Stimulated activated CD8-positive, alpha-beta memory T cell treated with anti-CD3 and anti-CD28 coated beads, Interleukin-7, amount 100 ng/mL, for 4 hours (primary cell): ENCODE measurements around the gene TNKS1BP1.

Experiments used
- DNase-seq, 2 donors: peaks; one replicate each; pipeline ENCODE4 v3.0.0-alpha.2; 2020; ENCODE audit warnings: low read depth in 2 of 2

The TNKS1BP1 gene

DNA sequence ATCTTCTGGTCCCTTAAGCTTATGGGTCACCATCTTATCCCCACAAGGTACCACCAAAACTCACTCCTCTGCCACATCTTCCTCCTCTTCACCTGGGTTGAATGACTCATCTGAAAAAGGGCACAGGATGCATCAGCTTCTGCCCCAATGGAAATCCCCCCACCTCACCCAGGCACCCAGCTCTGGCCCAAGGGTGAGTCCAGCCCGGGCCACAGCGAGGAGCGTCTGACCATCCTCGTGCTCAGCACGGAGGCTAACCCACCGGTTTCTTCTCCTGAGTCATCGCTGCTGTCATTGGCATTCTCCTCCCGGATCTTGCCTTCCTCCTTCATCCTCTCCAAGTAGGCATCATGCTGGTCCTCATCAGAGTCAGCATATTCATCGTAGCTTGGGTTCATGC lies 5.3 kb upstream of the TNKS1BP1 start:
- no peak for DNase-seq

DNA sequence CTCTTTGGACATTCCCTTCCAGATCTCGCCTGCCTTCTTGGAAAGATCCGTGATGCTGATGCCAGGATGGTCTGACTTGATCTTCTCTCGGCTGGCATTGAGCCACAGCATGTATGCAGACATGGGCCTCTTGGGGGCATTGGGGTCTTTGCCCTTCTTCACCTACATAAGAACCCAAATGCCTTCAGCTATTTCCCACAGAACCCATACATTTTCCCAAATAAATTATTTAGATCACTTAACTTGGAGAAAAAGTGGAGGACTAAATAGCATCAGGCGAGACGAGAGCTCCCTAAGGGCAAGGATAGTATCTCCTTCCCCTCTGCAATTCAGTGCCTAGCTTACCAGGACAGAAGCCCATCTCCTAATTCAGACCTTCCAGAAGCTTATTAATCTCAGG lies 3.0 kb upstream of the TNKS1BP1 start:
- no peak for DNase-seq

DNA sequence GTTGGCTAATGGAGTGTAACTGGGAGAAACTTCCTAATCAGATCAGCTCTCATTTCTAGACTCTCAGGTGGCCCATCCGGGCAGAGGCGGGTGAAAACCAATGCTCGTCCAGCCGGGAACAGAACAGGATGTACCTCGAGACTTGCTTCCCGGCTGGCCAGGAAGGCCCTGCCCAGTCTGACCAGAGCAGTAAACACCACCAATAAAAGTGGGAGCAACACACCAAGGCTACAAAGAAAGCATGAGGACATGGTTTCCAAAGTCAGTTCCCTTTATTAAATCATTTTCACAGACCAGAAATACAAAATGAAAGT lies 940 bp upstream of the TNKS1BP1 start:
- DNase-seq, result no peak

DNA sequence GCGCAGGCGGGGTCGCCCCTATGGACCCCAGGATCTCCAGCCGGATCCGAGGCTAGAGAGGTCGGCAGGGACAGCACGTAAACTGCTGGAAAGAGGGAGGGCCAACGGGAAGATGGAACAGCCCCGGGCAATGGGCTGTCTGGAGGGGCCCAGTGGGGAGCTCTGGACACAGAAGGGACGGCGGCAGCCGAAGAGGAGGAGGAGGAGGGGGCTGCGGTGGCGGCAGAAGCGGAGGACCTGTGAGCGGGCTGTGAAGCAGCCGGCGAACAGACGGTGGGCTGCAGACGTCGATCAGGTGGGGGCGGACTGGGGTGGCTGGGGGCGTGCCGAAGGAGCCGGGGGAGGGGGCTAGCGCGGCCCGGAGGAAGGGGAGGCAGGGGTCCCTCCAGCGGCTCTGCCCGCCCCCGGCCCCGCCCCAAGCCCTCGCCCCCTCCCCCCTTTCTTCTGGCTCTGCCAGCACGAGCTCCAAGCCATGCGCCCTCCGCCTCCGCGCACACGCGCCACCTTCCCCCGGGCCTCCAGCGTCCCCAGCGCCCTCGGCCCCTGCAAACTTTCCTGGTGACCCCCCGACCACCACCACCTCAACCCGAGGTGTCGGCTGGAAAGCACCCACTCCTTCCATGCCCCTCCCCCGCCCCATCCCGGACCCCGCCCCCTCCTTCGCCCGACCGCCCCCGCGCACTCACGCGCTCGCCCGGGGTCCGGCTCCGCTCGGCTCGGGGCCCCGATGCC lies 432 bp downstream of the TNKS1BP1 start:
- no peak for DNase-seq

DNA sequence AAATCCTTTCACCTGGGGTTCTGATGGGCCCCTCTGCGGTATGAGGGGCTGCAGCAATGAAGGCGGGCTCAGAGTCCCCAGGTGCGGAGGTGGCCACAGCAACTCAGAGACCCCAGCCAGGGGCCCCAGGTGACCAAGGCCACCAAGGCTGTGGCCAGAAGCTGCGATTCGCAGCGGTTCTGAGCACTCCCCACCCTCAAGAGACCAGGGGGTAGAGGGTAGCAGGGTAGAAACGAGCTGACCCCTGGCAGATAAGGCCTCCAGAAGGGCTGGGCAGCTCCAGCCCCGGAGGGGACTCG lies 948 bp downstream of the TNKS1BP1 start:
- DNase-seq, result no peak

DNA sequence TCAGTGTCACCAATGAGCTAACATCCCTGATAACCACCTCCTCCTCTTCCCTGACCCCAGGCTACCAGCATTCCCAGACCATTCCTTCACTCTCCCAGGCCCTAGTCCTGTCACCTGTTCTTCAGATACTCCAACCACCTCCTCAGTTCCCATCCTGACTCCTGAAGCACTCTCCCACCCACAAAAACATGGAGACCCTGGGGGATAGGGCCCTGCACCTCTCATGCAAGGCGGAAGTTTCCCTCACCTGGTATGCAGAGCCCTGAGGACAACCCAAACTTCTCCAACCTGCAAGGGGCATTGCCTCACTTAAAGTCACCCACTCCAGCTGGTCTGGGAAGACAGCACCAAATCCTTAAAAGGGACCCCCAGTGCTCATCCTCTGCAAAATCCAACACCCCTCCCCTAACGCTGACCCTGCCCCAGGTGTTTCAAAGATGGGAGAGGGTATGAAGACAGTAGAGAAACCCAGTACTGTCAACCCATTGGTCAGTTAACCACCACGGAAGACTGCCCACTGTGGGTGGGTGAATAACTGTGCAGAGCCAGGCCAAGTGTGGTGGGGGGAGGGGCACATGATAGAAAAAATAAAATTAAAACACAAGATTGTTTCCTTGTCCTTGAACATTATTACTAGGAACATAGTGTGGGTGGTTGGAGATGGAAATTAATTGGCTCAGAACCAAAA lies 1.4 kb downstream of the TNKS1BP1 start:
- no peak for DNase-seq

DNA sequence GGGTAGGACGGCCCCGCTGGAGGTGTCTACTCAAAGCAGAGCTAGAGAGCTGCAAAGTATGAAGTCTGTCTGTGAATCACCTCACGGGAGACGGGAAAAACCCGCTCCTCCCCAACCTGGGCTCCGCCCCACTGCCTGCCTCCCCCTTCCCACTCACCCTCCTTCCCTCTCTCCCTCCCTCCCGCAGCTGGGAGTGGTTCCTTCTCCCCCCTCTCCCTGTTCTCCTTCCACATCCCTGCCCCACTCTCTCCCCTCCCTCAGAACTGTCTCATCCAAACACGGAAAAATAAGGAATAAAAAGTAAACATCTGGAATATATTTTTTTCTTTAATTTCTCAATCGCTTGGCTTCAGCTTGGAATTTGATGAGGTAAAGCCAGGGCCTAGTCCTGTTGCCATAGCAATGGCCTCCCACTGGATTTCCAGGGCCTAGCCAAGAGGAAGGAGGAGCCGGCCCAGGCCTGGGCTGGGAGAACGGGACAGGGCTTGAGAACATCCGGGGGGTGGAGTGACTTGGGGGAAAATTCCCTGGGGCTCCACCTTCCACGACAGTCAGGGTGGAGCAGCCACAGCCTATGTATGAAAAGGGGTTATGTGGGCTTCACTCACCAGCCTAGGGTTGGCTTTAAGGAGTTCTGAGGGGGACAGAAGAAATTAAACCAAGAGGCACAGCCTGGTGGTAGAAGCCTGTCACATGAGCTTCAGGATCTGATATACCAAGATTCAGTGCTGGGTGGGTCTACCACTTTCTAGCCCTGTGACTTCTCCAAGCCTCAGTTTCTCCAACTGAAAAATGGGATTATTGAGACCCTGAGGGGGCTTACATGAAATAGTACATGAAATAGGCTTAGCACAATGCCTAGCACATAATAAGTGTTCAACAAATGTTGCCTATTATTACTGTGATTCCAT lies 2.2 kb downstream of the TNKS1BP1 start:
- no peak for DNase-seq

DNA sequence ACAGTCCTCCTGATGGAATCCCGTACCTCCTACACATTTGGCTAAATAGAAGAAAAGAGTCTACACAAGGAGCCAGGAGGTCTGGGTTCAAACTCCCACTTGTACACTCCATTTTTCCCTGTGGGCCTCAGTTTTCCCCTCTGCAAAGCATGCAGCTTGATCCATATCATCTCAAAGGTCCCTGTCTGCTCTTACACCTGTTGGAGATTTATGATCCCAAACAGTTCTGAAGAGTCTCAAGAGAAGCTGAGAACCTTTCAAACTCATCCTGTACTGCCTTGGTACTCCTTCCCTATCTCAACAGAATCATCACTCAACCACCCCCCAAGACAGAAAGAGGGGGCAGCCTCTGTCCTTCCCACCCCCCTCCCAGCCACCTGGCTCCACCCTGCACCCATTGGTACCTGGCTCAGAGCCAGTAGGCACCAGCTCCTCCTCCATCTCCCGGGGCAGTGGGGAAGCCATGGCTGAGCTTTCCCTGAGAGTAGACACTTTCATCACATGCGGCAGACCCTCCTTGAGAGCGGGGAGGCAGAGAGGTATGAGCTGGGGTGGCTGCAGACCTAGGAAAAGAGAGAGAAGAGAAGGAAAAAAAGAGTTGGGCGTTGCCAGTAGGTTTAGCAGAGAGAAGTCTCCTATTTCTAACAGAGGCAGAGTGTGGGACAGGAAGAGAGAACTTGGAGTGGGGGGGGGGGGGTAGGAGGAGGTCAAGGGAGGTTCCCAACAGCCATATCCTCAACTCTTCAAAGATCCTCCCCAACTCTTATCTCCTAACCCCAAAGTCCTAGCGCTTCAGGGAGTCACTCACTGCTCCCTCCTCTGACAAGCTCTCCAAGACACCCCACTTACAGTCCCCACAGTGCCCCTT lies 3.1 kb downstream of the TNKS1BP1 start:
- no peak for DNase-seq

DNA sequence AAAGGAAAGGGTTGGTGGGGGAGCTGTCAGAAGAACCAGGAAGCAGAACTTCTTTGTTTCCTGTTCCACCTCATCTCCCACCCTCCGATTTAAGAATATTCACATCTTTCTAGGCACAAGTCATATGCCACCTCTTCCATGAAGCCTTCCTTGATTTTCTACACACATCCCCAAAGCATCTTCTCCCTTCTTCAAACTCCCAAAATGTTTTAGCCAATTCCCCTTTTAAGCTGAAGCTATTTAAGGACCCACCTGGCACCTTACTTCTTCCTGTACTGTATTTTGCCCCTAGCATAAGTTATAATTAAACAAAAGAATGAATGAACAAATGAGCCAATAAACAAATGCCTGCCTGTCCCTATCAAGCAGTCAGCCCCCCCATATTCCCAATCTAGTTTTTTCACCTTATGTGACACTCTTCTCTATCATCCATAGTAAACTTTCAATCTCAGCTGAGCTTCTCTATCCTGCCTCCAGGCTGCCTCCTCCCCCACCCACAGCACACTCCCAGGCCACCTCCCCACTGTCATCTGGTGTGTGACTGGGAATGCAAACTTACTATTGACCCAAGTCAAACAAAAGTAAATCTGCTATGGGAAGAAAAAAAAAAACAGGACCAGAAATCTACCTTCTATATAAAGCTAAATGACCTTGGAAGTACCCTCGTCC lies 3.9 kb downstream of the TNKS1BP1 start:
- DNase-seq, result no peak

DNA sequence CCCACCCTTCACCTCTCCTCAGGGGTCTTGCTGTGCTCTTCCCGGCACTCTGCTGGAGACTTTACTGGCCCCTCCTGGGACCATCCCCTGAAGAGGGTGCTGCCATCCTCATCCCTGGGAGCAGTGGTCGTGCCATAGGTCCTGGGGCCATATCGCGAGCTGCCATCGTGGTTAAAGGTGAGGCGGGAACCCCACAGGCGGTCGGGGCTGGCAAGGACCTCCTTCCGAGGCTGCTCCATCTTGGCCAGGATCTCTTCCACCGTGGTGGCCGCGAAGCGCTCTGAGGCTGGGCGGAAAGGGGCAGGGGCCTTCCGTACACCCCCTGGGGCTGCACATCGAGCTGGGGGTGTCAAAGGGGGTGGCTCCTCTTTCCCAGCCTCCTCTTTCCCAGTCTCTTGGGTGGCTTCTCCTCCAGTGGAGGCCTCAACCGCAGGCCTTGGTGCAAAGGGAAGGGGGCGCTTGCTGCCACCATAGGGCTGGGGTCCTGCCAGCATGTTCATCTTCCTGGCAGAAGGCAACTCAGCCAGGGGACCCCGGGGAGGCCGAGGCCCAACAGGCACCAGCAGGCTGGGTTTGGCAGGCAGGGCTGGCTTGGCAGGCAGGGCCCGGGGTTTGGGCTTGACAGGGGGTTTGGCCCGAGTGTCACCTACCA lies 4.6 kb downstream of the TNKS1BP1 start:
- no peak for DNase-seq

DNA sequence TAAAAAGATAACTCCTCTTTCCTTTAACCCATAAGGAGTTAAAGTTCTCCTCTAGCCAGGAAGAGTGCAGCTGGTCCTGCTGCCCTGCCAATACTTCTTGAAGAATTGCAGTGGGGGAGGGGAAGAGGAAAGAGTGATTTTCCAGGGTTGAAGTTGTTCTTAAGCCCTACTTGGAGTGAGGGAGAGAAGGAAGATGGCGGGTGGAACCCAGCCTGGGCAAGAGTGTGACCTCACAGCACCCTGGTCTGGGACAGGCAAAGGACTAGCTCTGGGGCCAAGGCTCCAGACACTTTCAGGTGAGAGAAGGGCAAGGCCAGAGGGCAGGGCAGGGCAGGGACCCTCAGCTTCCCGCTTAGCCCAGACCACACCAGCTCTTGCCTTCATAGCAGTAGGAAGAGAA lies 6.6 kb downstream of the TNKS1BP1 start:
- no peak for DNase-seq

DNA sequence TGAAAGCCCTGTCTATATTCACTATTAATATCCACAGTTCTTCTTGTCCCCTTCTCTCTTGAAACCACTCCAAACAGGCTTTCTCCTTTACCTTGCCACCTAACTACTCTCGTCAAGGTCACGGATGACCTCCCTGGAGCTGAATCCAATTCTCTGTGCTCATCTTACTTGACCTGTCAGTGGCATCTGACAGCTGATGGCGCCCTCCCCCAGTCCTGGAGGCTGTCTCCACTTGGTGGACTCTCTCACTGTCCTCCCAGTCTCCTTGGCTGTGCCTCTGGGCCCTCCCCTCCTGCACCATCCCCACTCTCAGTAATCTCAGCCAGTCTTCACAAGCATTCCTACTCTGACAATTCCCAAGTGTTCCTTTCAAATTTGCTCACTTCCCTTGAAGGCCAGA lies 8.7 kb downstream of the TNKS1BP1 start:
- DNase-seq, result no peak

DNA sequence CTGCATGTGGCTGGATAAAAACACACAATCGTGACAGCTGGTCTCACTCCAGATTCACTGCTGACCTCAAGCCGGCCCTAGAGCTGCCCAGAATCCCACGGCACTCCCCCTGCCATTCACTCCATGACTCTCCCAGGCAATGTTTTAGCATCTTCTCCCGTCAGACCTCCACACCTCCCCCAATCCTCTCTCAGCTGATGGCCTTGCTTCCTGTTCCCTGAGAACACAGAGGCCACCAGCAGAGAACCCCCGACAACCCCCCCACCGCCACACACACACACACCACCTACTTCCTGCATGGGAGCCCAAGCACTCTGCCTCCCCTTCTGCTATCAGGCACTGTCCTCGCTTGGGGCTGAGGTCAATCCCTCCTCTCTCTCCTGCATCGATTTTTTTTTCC lies 9.3 kb downstream of the TNKS1BP1 start:
- no peak for DNase-seq

DNA sequence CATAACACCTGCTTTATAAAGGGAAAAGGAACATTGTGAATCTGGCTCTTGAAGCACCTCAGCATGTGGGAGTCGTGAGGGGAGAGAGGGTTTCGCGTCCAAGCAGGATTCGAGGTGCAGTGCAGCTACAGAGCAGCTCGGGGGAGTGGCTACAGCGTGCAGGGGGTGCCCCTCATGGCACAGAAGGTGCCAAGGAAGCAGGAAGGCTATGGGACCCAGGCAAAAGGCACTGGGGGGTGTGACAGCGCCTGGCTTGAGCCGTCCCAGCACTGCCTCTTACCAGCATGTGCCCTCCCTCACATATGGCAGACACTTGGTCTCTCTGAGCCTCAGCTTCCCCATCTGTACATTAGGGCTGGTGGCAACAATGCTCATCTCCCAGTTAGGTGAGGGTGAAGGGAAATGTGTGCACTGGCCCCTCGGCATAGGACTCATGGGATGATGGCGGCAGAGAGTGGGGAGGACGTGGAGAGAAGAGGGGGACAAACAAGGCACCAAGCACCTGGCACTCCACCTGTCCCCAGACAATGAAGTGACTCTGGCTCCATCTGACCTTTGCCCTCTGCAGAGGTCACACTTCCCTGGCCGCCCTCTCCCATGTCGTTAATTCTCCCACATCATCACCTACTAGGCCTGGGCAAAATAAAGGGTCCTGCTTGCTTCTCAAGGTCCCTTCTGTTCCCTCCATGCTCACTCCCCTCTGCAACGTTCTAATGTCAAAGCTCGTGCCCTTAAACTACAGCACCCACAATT lies 10.4 kb downstream of the TNKS1BP1 start:
- DNase-seq, result no peak

DNA sequence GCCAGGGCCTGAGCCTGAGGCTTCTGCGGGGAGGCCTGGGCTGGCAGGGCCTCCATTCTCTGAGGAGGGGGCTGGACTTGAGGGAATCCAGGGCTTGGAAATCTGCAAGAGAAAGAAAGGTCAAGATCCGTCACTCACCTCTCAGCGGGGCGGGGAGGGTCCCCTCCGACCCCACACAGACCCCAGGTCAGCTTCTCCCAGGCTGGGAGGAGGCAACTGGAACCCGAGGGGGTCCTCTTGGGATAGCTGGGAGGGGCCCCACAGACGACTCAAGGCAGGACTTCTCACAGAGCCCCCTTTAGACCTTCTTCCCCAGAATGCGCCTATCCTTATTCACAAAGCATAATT lies 11.0 kb downstream of the TNKS1BP1 start:
- DNase-seq, result no peak

DNA sequence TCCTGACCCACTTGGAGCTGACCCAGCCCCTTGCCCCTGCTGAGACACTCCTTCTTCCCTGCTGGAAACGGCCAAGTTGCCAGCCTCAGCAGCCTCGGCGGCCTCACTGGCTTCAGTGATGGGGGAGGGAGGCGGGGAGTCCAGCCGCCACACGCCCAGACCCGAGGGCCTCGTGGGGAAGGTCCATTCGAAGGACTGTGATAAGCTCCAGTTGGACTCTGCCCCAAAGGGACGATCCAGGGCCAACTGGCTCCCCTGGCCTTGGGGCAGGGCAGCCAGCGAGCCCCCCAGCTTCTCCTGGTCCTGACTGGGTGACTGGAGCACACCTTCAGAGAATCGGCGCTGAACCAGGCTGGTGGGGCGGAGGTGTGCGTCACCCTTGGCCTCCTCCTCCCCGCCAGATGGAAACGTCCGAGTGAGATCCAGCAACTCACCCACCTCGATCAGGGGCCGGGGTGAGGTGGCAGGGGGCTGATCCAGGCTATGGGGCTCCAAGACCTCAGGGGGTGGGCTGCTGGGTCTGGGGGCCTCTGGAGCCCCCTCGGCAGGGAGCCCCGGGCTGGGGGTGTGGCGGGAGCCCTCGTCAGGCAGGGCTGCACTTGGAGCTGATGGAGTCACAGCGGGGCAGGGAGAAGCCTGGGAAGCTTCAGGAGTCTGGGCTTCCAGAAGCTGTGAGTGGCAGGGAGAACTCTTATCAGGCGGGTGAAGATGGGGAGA lies 11.5 kb downstream of the TNKS1BP1 start:
- no peak for DNase-seq

DNA sequence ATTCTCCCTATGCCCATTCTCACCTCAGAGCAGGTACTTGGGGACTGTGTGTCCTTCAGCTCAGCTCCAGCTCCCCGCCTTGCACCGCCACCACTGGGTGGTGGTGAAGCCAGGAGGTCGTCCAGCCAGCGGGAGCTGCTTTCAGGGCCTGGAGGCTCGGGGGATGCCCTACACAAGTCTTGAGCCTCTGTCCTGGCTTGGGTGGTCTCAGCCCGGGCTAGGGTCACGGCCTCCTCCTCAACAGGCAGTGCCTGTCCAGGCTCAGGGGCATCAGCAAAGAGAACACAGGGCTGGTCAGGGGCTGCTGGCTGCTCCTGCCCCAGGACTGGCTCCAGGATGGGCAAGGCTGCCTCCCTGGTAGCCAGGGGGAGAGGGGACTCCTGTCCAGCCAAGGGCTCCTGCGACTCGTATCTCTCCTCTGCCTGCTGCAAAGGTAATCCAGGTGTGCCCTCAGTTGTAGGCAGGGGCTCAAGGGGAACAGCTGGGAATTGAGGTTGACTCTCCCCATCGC lies 12.2 kb downstream of the TNKS1BP1 start:
- no peak for DNase-seq

DNA sequence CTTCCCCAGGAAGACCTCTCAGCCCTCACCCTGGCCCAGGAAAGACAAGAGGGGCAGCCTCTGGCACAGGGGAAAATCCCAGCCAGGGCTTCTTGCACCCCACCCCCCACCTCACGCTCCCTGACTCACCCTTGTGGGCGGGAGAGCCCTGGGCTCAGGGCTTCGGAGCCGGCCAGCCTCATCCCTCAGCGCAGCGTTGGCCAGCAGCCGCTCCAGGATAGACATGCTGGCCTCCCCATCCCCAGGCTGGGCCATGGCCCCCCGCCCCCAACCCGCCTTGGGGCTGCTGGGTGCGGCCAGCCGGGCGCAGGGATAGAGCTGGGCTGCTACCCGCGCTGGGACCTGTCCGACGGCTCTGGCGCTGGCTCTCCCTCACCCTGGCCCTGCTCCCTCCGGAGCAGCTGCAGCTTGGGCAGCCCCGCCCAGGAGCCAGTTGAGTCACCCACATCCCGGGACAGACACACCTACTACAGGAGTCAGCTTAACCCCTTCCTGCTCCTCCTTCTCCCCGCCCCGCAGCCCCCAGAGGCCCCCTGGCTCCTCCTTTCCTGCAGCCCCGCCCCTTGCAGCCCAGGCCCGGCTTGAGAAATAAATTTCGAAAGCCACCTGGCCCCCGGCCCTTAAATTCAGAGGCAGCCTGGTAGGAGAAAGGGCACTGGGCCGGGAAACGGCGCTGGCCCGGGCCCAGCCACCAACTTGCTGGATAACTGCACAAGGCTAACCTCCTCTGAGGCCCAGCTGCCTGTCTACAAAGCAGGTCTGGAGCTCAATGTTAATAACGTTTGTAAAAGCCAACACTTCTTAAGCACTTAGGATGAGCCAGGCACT lies 13.4 kb downstream of the TNKS1BP1 start:
- DNase-seq, result peak in 1 of 2 donors; percentile 47
